Fibroblast of pulmonary artery (primary cell): ENCODE measurements around the gene KRTAP10-12.

Experiments used
- DNase-seq: peaks from one replicate; pipeline ENCODE4 v3.0.0-alpha.2; 2010; ENCODE audit warnings: low read depth
- H3K4me3 ChIP-seq: replicated peaks from 2 replicates; pipeline ENCODE4 v1.5.1; 2011; ENCODE audit warnings: low read depth, mild to moderate bottlenecking, control low read depth, low read length, moderate library complexity
- CTCF ChIP-seq: IDR thresholded peaks from 2 replicates; pipeline ENCODE4 v1.5.1; 2011; ENCODE audit warnings: mild to moderate bottlenecking, control low read depth, low read length, inconsistent platforms; ENCODE audit errors: missing control alignments

KRTAP10-12 gene

GRCh38 chr21:44653123-44653522 is 43.8 kb upstream of the KRTAP10-12 start:
- H3K4me3 ChIP-seq: no peak overlapping the region
- DNase-seq: no peak
- no peak for TF ChIP-seq CTCF

GRCh38 chr21:44653656-44654575 is 43.1 kb upstream of the KRTAP10-12 start:
- TF ChIP-seq CTCF: no peak
- DNase-seq: no peak
- H3K4me3 ChIP-seq: no peak overlapping the region

GRCh38 chr21:44654576-44655175 is 42.3 kb upstream of the KRTAP10-12 start, which contains the start of gene KRTAP12-4:
TSS of gene KRTAP12-4 (minus strand) at chr21:44654659. CDS start at chr21:44654614, 45 bp downstream.
- DNase-seq: no peak
- no peak within 1 kb of the TSS for H3K4me3 ChIP-seq

GRCh38 chr21:44656868-44657267 is 40.1 kb upstream of the KRTAP10-12 start:
- H3K4me3 ChIP-seq: no peak overlapping the region
- TF ChIP-seq CTCF: no peak
- DNase-seq: no peak

More at GRCh38 chr21:44654576-44655175, 42.3 kb upstream of the KRTAP10-12 start, which contains the start of gene KRTAP12-4:
- TF ChIP-seq CTCF: no peak

GRCh38 chr21:44657635-44658540 is 39.1 kb upstream of the KRTAP10-12 start, which contains the start of gene KRTAP12-3:
TSS of gene KRTAP12-3 (plus strand) at chr21:44657932. CDS start at chr21:44657980, 48 bp downstream.
- no peak for DNase-seq
- H3K4me3 ChIP-seq: no peak within 1 kb of the TSS
- TF ChIP-seq CTCF: no peak

- TF ChIP-seq CTCF: no peak
- DNase-seq: no peak
- H3K4me3 ChIP-seq: no peak overlapping the region
These were observed 38.4 kb upstream of the KRTAP10-12 start for GRCh38 chr21:44658541-44658910.
